Stimulated activated CD4-positive, alpha-beta T cell treated with anti-CD3 and anti-CD28 coated beads, Interleukin-4, amount 100 ng/mL, for 4 hours (primary cell): ENCODE measurements around the gene RBP7.
"Not testable (repeated sequence)": the region's sequence is repeated elsewhere in the genome, so short reads cannot be mapped to it uniquely, and the experiment has no call there.

Source experiments
- DNase-seq, 2 experiments: peaks; one replicate each; pipeline ENCODE4 v3.0.0-alpha.2; 2020

The RBP7 gene

DNA sequence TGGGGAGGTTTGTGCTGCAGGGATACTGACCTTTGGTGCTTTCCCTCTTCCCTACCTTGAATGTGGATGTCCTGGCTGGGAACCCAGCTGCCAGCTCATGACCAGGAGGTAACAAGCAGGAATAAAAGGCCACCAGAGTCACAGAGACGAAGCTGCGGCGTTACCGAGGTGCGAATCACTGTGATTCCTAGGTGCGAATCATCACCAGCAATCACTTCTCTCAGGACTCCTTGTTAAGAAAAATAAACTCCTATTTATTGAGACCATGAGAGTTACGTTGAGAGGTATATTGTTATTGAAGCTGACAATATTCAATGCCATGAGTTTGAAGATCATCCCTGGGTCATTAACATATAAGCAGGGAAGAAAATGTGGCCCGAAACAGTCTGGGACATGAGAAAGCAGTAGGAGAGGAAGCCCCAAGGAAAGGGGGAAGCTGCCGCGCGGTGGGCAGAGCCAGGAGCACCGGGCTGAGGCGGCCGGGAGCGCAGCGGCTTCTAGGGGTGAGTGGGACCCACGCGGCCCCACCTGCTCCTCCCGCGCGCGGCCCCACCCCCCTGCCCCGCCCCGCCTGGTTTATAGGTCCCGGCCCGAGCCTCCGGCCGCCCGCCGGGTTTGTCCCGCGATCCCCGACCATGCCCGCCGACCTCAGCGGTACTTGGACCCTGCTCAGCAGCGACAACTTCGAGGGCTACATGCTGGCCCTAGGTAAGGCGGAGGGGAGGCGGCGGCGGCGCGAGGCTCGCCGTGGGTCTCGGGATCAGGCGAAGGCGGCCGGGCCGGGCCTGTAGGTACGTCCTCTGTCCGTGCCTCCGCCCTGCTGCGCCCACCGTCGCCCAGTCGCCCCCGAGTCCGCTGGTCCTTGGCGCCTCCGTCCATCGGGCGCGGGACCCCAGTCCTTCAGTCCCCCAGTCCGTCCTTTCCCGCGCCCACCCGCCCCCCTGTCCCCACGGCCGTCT, at the start of gene RBP7:
TSS of gene RBP7 (plus strand) at position 605 of the 959 bp plus-strand sequence. CDS start at position 636, 31 bp downstream.
- DNase-seq, result peak in 1 of 2 experiments; percentile 3

DNA sequence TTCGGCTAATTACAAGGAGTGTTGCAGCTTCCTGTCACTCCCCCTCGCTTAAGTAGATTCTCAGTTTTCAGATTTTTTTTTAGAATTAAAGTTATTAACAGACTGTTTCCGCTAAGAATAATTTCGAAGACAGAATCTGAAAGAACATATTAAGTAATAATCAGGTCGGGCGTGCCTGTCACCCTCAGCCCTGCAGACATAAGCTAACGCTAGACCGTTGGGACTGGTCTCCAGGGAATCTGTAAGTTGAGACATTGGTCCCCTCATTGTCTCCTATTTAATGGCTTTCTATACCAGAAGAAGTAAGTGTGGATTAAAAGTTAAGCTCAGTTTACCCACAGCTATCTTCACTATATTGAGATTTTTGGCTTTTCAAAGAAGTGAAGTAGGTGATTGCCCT, 39.3 kb upstream of the RBP7 start:
- DNase-seq, result no peak

DNA sequence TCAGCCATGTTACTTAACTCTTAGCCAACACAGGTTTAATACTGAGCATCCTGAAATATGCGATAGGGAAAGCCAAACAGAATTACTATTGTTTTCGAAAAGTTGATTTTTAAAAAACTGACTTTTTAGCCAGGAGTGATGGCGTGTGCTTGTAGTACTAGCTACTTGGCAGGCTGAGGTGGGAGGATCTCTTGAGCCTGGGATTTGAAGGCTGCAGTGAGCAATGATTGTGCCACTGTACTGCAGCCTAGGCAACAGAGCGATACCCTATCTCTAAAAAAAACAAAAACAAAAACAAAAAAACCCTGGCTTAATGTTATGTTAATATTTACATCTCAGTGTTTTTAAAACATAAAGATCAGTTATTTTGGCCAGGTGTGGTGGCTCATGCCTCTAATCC, 37.0 kb upstream of the RBP7 start:
- no peak for DNase-seq

DNA sequence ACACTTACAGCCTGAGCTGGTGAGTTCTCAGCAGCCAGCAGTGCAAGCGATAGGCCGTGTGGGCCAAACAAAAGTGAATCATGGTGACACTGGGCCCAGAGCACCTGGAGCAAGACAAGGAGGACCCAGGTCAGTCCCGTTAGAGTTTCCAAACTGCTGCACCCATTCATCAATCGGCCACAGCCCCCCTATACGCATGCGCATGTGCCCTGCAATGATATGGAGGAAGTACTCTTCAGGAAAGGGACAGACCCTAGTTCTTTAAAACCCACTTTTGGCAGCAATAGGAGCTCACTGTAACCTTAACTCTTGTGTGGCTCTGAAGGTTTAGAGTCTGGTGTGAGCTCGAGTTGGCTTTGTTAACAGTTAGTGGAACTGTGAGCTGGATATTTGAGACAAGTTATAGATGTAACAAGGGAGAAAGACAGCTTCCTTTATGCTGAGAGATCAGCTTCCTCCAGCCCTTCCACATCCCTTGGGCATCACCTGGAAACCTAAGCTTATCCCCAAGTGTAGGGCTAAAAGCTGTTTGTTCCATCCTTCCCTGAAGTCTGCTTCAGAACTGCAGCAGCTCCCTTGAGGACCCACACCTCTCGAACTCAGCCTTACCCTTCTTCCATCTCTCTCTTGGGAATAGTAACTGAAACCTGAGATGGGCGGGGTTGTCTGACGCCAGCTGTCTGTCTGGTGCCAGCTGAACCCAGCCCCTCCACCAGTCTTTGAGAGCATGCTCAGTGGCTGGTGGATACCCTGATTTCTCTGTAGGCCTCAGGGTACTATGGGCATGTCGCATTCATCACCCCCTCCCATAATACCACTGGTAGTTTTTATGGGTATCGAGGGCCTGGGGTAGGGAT, 36.1 kb upstream of the RBP7 start:
- DNase-seq, result no peak

DNA sequence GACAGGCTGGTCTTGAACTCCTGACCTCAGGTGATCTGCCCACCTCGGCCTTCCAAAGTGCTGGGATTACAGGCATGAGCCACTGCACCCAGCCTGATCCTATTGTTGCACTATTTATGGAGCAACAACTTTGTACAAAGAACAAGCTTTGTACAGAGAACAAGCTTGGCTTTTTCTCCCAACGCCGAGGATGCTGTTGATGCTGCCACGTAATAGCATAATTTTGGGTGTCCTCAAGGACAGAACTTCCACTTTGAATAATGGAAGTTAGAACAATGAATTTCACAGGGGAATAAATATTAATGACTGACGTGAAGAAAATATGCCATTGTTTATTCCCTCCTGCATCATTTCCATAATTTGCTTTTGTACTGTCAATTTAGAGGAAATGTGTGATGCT, 12.8 kb upstream of the RBP7 start:
- DNase-seq, result no peak

DNA sequence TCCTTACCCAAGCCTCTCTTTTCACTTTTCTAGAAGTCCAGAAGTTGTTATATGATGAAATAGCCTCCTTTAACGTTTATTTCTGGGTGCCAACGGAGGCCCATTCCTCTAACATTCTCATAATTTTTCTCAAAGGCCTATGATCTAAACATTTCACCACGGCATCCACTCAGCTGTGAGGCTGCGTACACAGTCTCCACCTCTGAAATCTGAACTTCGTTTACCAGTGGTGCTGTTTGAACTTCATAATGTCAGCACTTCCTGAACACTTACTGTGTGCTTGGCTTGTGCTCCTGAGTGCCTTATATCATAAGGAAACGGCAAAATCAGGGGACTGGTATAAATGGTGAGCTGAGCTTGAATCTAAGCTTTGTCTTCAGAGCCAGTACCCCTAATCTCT, 12.0 kb upstream of the RBP7 start:
- DNase-seq, result no peak

DNA sequence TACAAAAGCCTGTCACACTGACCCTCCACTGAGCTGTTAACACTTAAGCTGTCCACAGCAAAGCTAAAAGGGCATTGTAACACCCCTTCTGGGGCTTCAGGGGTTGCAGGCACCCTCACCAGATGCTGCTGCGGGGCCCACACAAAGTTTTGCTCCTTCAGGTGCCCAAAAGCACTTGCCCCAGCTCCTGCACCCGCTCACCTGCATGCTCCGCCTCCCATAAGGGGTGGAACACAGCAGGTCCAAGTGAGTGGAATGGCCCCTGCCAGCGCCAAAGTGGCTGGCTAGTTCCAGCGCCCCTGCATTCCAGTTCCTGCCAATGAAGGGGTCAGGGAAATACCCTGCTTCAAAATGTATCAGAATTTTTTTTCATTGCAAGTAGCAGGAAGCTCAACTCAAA, 7.3 kb upstream of the RBP7 start:
- no peak for DNase-seq

DNA sequence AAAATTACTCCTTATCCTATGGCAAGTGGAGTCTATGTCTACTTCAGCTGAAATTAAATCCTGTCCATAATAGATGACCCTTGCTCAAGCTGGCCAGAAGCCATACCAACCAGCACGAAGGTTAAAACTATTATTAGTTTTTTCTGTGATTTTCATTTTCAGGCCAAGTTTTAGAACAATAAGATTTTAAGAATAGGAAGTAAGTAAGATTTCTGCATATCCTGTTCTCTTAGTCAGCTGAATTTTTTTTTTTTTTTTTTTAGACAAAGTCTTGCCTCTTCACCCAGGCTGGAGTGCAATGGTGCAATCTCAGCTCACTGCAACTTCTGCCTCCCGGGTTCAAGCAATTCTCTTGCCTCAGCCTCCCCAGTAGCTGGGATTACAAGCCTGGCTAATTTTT, 6.1 kb upstream of the RBP7 start:
- no peak for DNase-seq

DNA sequence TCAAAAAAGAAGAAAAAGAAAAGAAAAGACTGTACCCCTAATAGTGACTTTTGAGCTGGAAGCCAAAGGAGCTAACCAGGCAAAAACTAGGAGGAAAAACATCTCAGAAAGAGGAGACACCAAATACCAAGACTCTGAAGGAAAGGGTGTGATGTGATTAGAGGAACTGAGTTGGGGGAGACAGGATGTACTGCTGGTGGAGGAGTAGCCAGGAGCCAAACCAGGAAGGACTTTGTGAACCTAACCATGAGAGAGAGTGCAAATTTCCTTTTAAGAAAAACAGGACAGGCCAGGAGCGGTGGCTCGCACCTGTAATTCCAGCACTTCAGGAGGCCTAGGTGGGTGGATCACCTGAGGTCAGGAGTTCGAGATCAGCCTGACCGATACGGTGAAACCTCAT, 4.1 kb upstream of the RBP7 start:
- DNase-seq, result no peak

DNA sequence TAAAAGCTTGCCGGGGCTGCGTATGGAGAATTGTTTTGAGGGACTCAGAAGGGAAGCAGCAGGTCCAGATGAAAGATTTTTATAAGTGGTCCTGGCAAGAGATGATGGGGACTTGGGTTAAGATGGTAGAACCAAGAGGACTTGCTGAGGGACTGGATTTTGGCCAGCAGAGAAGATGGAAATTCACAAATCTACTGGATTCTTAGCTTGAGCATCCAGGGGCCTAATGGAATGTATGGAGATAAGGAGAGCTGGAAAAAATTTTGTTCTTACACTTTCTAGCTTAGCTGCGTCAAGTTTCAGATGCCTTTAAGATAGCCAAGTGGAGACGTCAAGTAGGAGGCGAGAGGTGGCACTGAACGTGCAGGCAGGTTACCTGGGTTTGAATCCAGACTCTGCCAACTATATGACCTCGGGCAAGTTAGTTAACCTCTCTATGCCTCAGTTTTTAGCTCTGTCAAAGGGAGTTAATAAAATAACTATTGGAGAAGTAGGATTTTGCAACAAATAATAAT, 3.4 kb upstream of the RBP7 start:
- no peak for DNase-seq

DNA sequence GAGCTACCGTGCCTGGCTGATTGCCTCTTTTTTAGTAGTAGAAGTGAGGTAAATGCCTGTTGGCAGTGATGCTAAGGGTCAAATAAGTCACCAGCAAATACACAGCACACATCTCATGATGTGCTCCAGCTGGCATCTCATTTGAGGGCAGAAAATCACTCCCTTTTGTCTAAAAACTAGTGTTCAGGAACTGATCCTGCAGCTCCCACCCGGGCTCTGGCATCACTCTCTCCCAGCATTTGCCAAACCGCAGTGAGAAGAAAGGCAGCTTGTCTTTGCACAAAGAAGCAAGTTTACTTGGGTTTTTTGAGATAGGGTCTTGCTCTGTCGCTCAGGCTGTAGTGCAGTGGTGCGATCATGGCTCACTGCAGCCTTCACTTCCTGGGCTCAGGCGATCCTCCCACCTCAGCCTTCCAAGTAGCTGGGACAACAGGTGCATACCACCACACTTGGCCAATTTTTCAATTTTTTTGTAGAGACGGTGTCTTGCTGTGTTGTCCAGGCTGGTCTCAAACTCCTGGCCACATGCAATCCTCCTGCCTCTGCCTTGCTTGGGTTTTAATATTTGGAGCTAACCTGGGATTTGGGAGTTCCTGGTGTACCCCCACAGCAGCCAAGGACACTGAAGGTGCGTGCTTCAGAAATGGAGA, 4.1 kb downstream of the RBP7 start:
- DNase-seq, result no peak

DNA sequence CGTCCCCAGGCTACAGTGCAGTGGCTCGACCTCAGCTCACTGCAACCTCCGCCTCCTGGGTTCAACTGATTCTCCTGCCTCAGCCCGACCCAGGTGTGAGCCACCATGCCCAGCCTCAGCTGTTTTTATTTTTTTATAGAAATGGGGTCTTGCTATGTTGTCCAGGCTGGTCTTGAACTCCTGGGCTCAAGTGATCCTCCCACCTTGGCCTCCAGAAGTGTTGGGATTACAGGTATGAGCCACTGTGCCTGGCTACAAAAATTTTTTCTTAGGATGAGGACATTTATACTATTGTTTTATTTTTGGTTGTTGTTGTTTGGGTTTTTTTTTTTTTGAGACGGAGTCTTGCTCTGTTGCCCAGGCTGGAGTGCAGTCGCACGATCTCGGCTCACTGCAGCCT, 8.2 kb downstream of the RBP7 start:
- DNase-seq, result not testable (repeated sequence)

DNA sequence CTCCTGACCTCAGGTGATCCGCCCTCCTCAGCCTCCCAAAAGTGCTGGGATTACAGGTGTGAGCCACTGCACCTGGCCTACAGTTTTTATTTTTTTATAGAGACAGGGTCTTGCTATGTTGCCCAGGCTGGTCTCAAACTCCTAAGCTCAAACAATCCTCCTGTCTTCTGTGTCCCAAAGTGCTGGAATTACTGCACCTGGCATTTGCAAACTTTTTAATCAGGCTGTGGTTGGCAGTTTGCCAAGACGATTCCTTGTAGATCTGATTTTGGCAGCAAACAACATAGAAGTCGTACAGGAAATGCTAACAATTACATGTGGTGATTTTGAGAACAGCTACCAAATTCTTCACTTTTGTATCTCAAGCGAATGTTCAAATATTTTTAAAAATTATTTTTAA, 10.1 kb downstream of the RBP7 start:
- no peak for DNase-seq

DNA sequence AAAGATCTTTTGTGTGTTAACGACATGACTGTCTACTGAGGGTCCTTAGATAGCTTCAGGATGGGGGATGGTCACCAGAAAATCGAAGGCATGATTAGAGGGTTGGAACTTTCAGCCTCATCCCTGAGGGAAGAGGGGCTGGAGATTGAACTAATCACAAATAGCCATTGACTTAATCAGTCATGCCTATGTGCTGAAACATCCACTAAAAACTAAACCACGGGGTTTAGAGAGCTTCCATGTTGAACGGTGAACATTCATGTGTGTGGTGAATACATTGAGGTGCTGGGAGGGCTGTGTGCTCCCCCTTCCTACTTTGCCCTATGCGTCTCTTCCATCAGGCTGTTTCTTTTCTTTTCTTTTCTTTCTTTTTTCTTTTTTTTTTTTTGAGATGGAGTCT, 17.0 kb downstream of the RBP7 start:
- DNase-seq, result no peak

DNA sequence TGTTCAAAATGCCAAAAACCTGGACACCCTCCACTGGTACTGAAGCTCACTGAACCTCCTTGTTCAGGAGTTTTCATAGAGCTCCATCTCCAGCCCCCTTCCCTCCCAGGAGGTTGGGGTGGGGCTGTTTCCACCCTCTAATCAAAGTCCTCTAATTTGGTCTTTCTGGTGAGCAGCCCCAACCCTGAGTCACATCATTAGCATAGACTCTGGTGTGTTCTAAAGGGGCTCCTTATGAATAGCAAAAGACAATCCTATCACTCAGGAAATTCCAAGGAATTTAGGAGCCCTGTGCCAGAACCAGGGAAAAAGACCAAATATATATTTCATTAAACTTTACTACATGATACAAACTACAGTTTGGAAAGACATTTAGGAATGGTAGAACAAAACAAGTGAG, 22.5 kb downstream of the RBP7 start:
- DNase-seq, result no peak

DNA sequence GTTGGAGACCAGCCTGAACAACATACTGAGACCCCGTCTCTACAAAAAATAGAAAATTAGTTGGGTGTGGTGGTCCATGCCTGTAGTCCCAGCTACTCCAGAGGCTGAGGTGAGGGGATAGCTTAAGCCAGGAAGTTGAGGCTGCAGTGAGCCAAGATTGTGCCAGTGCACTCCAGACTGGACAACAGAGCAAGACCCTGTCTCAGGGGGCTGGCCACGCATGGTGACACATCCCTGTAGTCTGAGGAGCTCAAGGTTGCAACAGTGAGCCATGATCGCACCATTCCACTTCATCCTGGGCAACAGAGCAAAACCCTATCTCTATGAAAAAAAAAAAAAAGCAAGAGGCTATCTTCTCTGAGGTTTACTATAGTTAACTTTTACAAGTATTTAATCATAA, 23.1 kb downstream of the RBP7 start:
- DNase-seq, result no peak

DNA sequence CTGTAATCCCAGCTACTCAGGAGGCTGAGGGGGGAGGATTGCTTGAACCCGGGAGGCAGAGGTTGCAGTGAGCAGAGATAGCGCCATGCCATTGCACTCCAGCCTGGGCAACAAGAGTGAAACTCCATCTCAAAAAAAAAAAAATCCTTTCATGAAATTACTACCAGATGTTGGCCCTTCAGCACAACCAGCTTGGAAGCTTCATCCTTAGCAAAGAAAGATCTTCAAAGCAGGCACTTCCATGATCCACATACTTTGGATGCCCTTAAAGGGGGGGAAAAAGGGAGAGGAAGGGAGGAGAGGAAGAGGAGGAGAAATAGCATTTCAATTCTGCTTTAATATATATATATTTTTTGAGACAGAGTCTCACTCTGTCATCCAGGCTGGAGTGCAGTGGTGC, 23.6 kb downstream of the RBP7 start:
- DNase-seq, result not testable (repeated sequence)

DNA sequence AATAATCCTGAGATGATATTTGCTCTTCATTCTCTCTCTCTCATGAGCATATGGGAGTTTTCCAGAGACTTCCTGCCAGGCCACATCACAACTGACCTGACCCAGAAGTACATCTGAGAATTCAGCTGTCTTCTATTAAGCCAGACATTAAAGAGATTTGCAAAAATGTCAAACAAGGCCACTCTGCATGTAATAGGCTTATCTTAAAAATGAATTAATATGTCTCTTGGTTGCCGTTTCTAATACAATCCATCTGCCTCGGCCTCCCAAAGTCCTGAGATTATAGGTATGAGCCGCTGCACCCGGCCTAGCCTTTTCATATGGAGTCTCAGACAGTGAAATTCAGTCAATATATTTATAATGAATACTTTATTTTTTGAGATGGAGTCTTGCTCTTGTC, 25.0 kb downstream of the RBP7 start:
- not testable (repeated sequence) for DNase-seq

DNA sequence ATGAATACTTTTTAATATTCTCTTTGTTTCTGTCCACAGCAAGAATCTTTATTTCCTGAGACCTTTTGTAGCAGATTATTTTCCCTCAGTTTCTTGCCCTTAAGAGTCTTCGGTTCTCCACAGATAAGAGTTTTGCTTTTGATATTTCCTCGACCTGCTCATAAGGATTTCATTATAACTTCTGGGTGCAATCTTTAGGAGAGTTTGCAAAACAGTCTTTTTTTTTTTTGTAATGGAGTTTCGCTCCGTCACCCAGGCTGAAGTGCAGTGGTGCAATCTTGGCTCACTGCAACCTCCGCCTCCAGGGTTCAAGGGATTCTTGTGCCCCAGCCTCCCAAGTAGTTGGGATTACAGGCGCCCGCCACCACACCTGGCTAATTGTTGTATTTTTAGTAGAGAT, 25.6 kb downstream of the RBP7 start:
- DNase-seq, result no peak

DNA sequence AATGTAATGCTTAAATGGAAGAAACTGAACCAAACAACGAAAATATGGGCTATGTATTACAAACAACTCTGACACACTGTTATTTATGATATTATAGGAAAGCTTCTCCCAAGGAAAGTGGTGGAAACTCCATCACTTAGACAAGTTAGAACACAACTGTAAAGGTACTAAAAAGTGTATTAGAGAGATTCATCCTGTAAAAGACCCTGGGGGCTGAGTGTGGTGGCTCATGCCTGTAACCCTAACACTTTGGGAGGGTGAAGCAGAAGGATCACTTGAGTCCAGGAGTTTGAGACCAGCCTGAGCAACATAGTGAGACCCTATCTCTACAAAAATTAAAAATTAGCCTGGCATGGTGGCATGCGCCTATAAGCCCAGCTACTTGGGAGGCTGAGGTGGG, 28.3 kb downstream of the RBP7 start:
- DNase-seq, result no peak

DNA sequence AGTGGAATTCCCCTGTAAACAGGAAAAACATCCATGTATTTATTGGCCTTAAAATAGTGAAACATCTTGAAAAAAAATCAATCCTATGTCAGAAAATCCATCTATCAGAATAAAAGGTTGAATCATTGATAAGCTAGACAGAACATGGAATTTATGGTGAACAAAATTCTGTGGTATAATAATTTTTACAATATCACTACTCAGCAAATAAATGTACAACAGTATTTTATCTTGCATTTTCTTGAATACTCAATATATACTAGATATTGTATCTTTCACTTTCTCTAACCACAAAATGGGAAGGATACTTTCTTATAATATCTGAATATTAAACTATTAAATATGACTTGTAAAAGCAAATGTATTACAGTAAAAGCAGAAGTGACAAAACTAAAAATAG, 30.0 kb downstream of the RBP7 start:
- DNase-seq, result no peak

DNA sequence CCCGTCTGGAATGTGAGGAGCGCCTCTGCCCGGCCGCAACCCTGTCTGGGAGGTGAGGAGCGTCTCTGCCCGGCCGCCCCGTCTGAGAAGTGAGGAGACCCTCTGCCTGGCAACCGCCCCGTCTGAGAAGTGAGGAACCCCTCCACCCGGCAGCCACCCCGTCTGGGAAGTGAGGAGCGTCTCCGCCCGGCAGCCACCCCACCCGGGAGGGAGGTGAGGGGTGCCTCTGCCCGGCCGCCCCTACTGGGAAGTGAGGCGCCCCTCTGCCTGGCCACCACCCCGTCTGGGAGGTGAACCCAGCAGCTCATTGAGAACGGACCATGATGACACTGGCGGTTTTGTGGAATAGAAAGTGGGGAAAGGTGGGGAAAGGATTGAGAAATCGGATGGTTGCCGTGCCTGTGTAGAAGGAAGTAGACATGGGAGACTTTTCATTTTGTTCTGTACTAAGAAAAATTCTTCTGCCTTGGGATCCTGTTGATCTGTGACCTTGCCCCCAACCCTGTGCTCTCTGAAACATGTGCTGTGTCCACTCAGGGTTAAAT, 32.0 kb downstream of the RBP7 start:
- DNase-seq, result not testable (repeated sequence)

DNA sequence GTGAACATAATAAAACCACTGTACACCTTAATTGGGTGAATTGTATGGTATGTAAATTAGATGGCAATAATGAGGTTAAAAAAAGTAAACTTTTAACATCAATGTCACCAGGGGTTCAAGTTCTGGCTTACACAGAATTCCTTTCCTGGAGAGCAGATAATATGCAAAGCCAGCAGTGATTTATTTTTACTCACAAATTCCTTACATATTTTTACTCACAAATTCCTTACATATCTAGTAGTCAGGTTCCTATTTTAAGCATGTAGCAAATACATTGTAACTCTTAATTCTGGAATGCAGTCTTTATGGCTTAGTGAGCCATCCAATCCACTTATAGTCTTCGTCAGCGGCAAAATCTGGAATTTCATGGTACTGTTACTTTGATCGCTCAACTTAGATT, 34.4 kb downstream of the RBP7 start:
- DNase-seq, result no peak
